Activated naive CD8-positive, alpha-beta T cell treated with anti-CD3 and anti-CD28 coated beads for 36 hours (primary cell): Measurements from ENCODE around the gene EPM2AIP1. TPM values are rescaled to one million over a fixed set of nuclear protein-coding genes. Genes with fewer than 3 reads are reported as not detected.

Experiments
- DNase-seq: peaks from one replicate; pipeline ENCODE4 v3.0.0; 2021
- H3K27ac Mint-ChIP-seq: one replicate; pipeline ENCODE4 v1.8.0; 2022; ENCODE audit warnings: mild to moderate bottlenecking, moderate library complexity, mixed read lengths
- H3K27me3 Mint-ChIP-seq: one replicate; pipeline ENCODE4 v1.8.0; 2022; ENCODE audit warnings: mild to moderate bottlenecking, mixed read lengths
- H3K36me3 Mint-ChIP-seq: one replicate; pipeline ENCODE4 v1.8.0; 2021; ENCODE audit warnings: mild to moderate bottlenecking, mixed read lengths
- H3K4me1 Mint-ChIP-seq: one replicate; pipeline ENCODE4 v1.8.0; 2021; ENCODE audit warnings: mixed read lengths
- H3K4me3 Mint-ChIP-seq: one replicate; pipeline ENCODE4 v1.8.0; 2022; ENCODE audit warnings: mild to moderate bottlenecking, moderate library complexity, mixed read lengths
- H3K9me3 Mint-ChIP-seq: one replicate; pipeline ENCODE4 v1.8.0; 2022; ENCODE audit warnings: mixed read lengths
- total RNA-seq, 2 experiments: library from RNA; stranded (reverse); gene quantifications; one replicate each; pipeline ENCODE4 v1.2.3, GENCODE V29; 2021

Gene EPM2AIP1
- total RNA-seq, 2 experiments from 2014 or later, result 9.6 to 10.1 TPM

- H3K4me3 Mint-ChIP-seq, result no peak overlapping the region
- no peak overlapping the region for H3K27ac Mint-ChIP-seq
- no peak for DNase-seq
- H3K36me3 Mint-ChIP-seq, result peaks cover 42% of the 10 kb centered on the region
- H3K4me1 Mint-ChIP-seq, result peaks cover 5% of the 10 kb centered on the region
- no peaks in the 10 kb centered on the region for H3K27me3 Mint-ChIP-seq
- no peaks in the 10 kb centered on the region for H3K9me3 Mint-ChIP-seq
Measured at GRCh38 chr3:37024820-37025405, 32.0 kb upstream of the EPM2AIP1 start.

GRCh38 chr3:37024092-37024491, 31.2 kb upstream of the EPM2AIP1 start:
- Mint-ChIP-seq H3K27ac (no peak overlapping the region), H3K9me3 (no peaks in the 10 kb centered on the region), H3K4me1 (peaks cover 5% of the 10 kb centered on the region), H3K36me3 (peaks cover 41% of the 10 kb centered on the region), H3K4me3 (no peak overlapping the region), H3K27me3 (no peaks in the 10 kb centered on the region)
- DNase-seq, result no peak

GRCh38 chr3:37017683-37018082, 24.8 kb upstream of the EPM2AIP1 start:
- Mint-ChIP-seq H3K9me3 (no peaks in the 10 kb centered on the region), H3K4me1 (no peaks in the 10 kb centered on the region), H3K27me3 (no peaks in the 10 kb centered on the region), H3K4me3 (no peak overlapping the region), H3K36me3 (peaks cover 35% of the 10 kb centered on the region), H3K27ac (no peak overlapping the region)
- DNase-seq, result no peak

- Mint-ChIP-seq H3K4me1 (no peaks in the 10 kb centered on the region), H3K4me3 (no peak overlapping the region), H3K27ac (no peak overlapping the region), H3K9me3 (no peaks in the 10 kb centered on the region), H3K36me3 (peaks cover 35% of the 10 kb centered on the region), H3K27me3 (no peaks in the 10 kb centered on the region)
- DNase-seq, result no peak
Measured at GRCh38 chr3:37016903-37017302, 24.0 kb upstream of the EPM2AIP1 start.

GRCh38 chr3:37015642-37016041, 22.7 kb upstream of the EPM2AIP1 start:
- Mint-ChIP-seq H3K36me3 (peaks cover 37% of the 10 kb centered on the region), H3K9me3 (no peaks in the 10 kb centered on the region), H3K27me3 (no peaks in the 10 kb centered on the region), H3K4me3 (no peak overlapping the region), H3K27ac (no peak overlapping the region), H3K4me1 (no peaks in the 10 kb centered on the region)
- no peak for DNase-seq

GRCh38 chr3:37014620-37015019, 21.7 kb upstream of the EPM2AIP1 start:
- no peaks in the 10 kb centered on the region for H3K4me1 Mint-ChIP-seq
- H3K27ac Mint-ChIP-seq, result no peak overlapping the region
- no peak overlapping the region for H3K4me3 Mint-ChIP-seq
- H3K36me3 Mint-ChIP-seq, result peaks cover 33% of the 10 kb centered on the region
- no peak for DNase-seq
- H3K27me3 Mint-ChIP-seq, result no peaks in the 10 kb centered on the region
- H3K9me3 Mint-ChIP-seq, result no peaks in the 10 kb centered on the region

GRCh38 chr3:36993326-36994283, 674 bp upstream of the EPM2AIP1 start, which contains the start of gene MLH1:
MLH1 (plus strand) TSS chr3:36993518; CDS start chr3:36993548, 30 bp downstream.
- H3K27ac Mint-ChIP-seq, result no peak within 1 kb of the TSS
- peaks cover 41% of the 10 kb centered on the region for H3K4me1 Mint-ChIP-seq
- H3K36me3 Mint-ChIP-seq, result peaks cover 51% of the 10 kb centered on the region
- peaks cover 2% of the 10 kb centered on the region for H3K9me3 Mint-ChIP-seq
- peak; percentile 91 for DNase-seq
- no peak within 1 kb of the TSS for H3K4me3 Mint-ChIP-seq
- H3K27me3 Mint-ChIP-seq, result no peaks in the 10 kb centered on the region

GRCh38 chr3:36991923-36992805, 767 bp downstream of the EPM2AIP1 start:
- Mint-ChIP-seq H3K9me3 (no peaks in the 10 kb centered on the region), H3K4me1 (peaks cover 46% of the 10 kb centered on the region), H3K4me3 (no peak overlapping the region), H3K27ac (no peak overlapping the region), H3K36me3 (peaks cover 50% of the 10 kb centered on the region), H3K27me3 (no peaks in the 10 kb centered on the region)
- DNase-seq, result peak; percentile 14

GRCh38 chr3:36991147-36991546, 1.8 kb downstream of the EPM2AIP1 start:
- Mint-ChIP-seq H3K9me3 (no peaks in the 10 kb centered on the region), H3K27ac (no peak overlapping the region), H3K4me3 (no peak overlapping the region), H3K27me3 (no peaks in the 10 kb centered on the region), H3K36me3 (peaks cover 41% of the 10 kb centered on the region), H3K4me1 (peaks cover 37% of the 10 kb centered on the region)
- no peak for DNase-seq

- H3K4me1 Mint-ChIP-seq, result peaks cover 37% of the 10 kb centered on the region
- no peak for DNase-seq
- H3K4me3 Mint-ChIP-seq, result peak overlapping the region; percentile 66
- no peaks in the 10 kb centered on the region for H3K27me3 Mint-ChIP-seq
- H3K27ac Mint-ChIP-seq, result no peak overlapping the region
- H3K9me3 Mint-ChIP-seq, result no peaks in the 10 kb centered on the region
- H3K36me3 Mint-ChIP-seq, result peaks cover 44% of the 10 kb centered on the region
Measured at GRCh38 chr3:36989568-36989967, 3.4 kb downstream of the EPM2AIP1 start.

GRCh38 chr3:36989005-36989404, 3.9 kb downstream of the EPM2AIP1 start:
- Mint-ChIP-seq H3K27ac (peak overlapping the region; percentile 2), H3K36me3 (peaks cover 49% of the 10 kb centered on the region), H3K9me3 (no peaks in the 10 kb centered on the region), H3K27me3 (no peaks in the 10 kb centered on the region), H3K4me3 (peak overlapping the region; percentile 66), H3K4me1 (peaks cover 33% of the 10 kb centered on the region)
- DNase-seq, result no peak

GRCh38 chr3:36988356-36988755, 4.6 kb downstream of the EPM2AIP1 start:
- peaks cover 33% of the 10 kb centered on the region for H3K4me1 Mint-ChIP-seq
- H3K27ac Mint-ChIP-seq, result peak overlapping the region; percentile 23
- H3K36me3 Mint-ChIP-seq, result peaks cover 55% of the 10 kb centered on the region

GRCh38 chr3:36981006-36981405, 11.9 kb downstream of the EPM2AIP1 start:
- H3K9me3 Mint-ChIP-seq, result peaks cover 19% of the 10 kb centered on the region
- H3K4me3 Mint-ChIP-seq, result no peak overlapping the region
- DNase-seq, result no peak
- H3K4me1 Mint-ChIP-seq, result no peaks in the 10 kb centered on the region
- H3K36me3 Mint-ChIP-seq, result peaks cover 63% of the 10 kb centered on the region
- no peaks in the 10 kb centered on the region for H3K27me3 Mint-ChIP-seq
- H3K27ac Mint-ChIP-seq, result no peak overlapping the region

More at GRCh38 chr3:36988356-36988755, 4.6 kb downstream of the EPM2AIP1 start:
- H3K9me3 Mint-ChIP-seq, result no peaks in the 10 kb centered on the region
- no peaks in the 10 kb centered on the region for H3K27me3 Mint-ChIP-seq
- no peak for DNase-seq
- peak overlapping the region; percentile 6 for H3K4me3 Mint-ChIP-seq

GRCh38 chr3:36973139-36973538, 19.8 kb downstream of the EPM2AIP1 start:
- Mint-ChIP-seq H3K27ac (no peak overlapping the region), H3K4me1 (peaks cover 15% of the 10 kb centered on the region), H3K9me3 (no peaks in the 10 kb centered on the region), H3K27me3 (no peaks in the 10 kb centered on the region), H3K36me3 (peaks cover 12% of the 10 kb centered on the region), H3K4me3 (no peak overlapping the region)
- DNase-seq, result no peak

GRCh38 chr3:36972163-36972562, 20.8 kb downstream of the EPM2AIP1 start:
- Mint-ChIP-seq H3K4me3 (no peak overlapping the region), H3K27me3 (no peaks in the 10 kb centered on the region), H3K9me3 (no peaks in the 10 kb centered on the region), H3K4me1 (peaks cover 15% of the 10 kb centered on the region), H3K36me3 (peaks cover 8% of the 10 kb centered on the region), H3K27ac (no peak overlapping the region)
- DNase-seq, result no peak
